B cell (primary cell): ENCODE measurements around the gene RCN2. TPM values are rescaled to one million over a fixed set of nuclear protein-coding genes. Genes with fewer than 3 reads are reported as not detected.

Experiments used
- ATAC-seq: fragments of 200-7000 bp; cut with Tn5 transposase; one replicate; pipeline ENCODE4 v1.10.0; 2021; ENCODE audit warnings: low read depth, mild to moderate bottlenecking, moderate number of reproducible peaks, moderate library complexity
- CTCF ChIA-PET: fragments of 350-600 bp; sonication (Branson Sonifier 250); formaldehyde crosslinking; loops from one replicate; lab custom pipeline; 2021; ENCODE audit warnings: antibody characterized with exemption, inconsistent platforms; lab: Charles Lee
- POLR2A ChIA-PET: fragments of 350-600 bp; sonication (Branson Sonifier 250); formaldehyde crosslinking; loops from one replicate; lab custom pipeline; 2021; ENCODE audit warnings: antibody characterized with exemption; lab: Charles Lee
- DNase-seq: peaks from one replicate; pipeline ENCODE4 v3.0.0; 2013
- H2AFZ ChIP-seq: 2 replicates; pipeline ENCODE4 v1.6.1; 2012; ENCODE audit warnings: mild to moderate bottlenecking, low read depth, low read length; ENCODE audit not compliant: insufficient read depth, poor library complexity, severe bottlenecking
- H3K27ac ChIP-seq, 2 donors: 1 replicate in 1 of 2; 2 replicates in 1 of 2; pipeline ENCODE4 v1.5.1; 2012 to 2013; ENCODE audit warnings: low read length in 2 of 2, mild to moderate bottlenecking in 2 of 2, moderate library complexity in 1 of 2
- H3K27me3 ChIP-seq, 4 experiments: fragments of 200-600 bp in 1 of 4; sonication (generic) in 1 of 4; replicated peaks in 1 of 4; 1 replicate in 2 of 4; 2 replicates in 2 of 4; pipeline versions ENCODE4 v1.6.1 to v1.7.0; 2013 to 2016; ENCODE audit warnings: low read length in 3 of 4, mild to moderate bottlenecking in 2 of 4, mixed read lengths in 1 of 4, moderate library complexity in 1 of 4; ENCODE audit not compliant: insufficient read depth in 4 of 4, control insufficient read depth in 3 of 4; ENCODE audit errors: control extremely low read depth in 1 of 4
- H3K36me3 ChIP-seq, 2 experiments: replicated peaks in 1 of 2; 1 replicate in 1 of 2; 2 replicates in 1 of 2; pipeline versions ENCODE4 v1.6.1 to v1.7.1; 2013; ENCODE audit warnings: low read length in 1 of 2; ENCODE audit not compliant: insufficient read depth in 2 of 2, control insufficient read depth in 1 of 2; ENCODE audit errors: control extremely low read depth in 1 of 2, extremely low read depth in 1 of 2
- H3K4me1 ChIP-seq, 2 donors: fragments of 200-600 bp in 1 of 2; sonication (generic) in 1 of 2; 1 replicate in 1 of 2; 2 replicates in 1 of 2; pipeline versions ENCODE4 v1.5.1 to v1.6.1; 2013 to 2017; ENCODE audit warnings: low read length in 2 of 2; ENCODE audit not compliant: control insufficient read depth in 2 of 2, insufficient read depth in 2 of 2
- H3K4me2 ChIP-seq: replicated peaks from 2 replicates; pipeline ENCODE3; 2012; ENCODE audit warnings: mild to moderate bottlenecking, low read depth, low read length; ENCODE audit not compliant: poor library complexity, severe bottlenecking
- H3K4me3 ChIP-seq, 5 experiments: fragments of 200-600 bp in 1 of 5; sonication (generic) in 1 of 5; 1 replicate in 3 of 5; 2 replicates in 2 of 5; pipeline versions ENCODE4 v1.5.1 to v1.7.0; 2011 to 2016; ENCODE audit warnings: low read length in 4 of 5, mild to moderate bottlenecking in 4 of 5, low read depth in 2 of 5, control low read depth in 1 of 5, moderate library complexity in 1 of 5; ENCODE audit not compliant: insufficient read depth in 1 of 5; ENCODE audit errors: control extremely low read depth in 1 of 5, extremely low read depth in 1 of 5
- H3K79me2 ChIP-seq: fragments of 200-600 bp; sonication (generic); one replicate; pipeline ENCODE4 v1.6.0; 2016; ENCODE audit warnings: low read length; ENCODE audit not compliant: control insufficient read depth, insufficient read depth
- H3K9ac ChIP-seq: fragments of 200-600 bp; sonication (generic); 2 replicates; pipeline ENCODE4 v1.6.1; 2017; ENCODE audit warnings: mild to moderate bottlenecking, low read length, moderate library complexity
- H3K9me3 ChIP-seq, 3 donors: one replicate each; pipeline versions ENCODE4 v1.6.1 to v1.7.1; 2013; ENCODE audit warnings: low read length in 2 of 3; ENCODE audit not compliant: control insufficient read depth in 2 of 3, insufficient read depth in 1 of 3; ENCODE audit errors: control extremely low read depth in 1 of 3
- H4K20me1 ChIP-seq: 2 replicates; pipeline ENCODE4 v1.6.0; 2012; ENCODE audit warnings: mild to moderate bottlenecking, low read length; ENCODE audit not compliant: insufficient read depth, control insufficient read depth, poor library complexity, severe bottlenecking
- H3K27ac Mint-ChIP-seq: one replicate; pipeline ENCODE4 v1.8.0; 2021; ENCODE audit warnings: mixed read lengths
- H3K27me3 Mint-ChIP-seq: one replicate; pipeline ENCODE4 v1.8.0; 2021; ENCODE audit warnings: mixed read lengths
- H3K4me1 Mint-ChIP-seq: one replicate; pipeline ENCODE4 v1.8.0; 2021; ENCODE audit warnings: mixed read lengths
- H3K4me3 Mint-ChIP-seq: one replicate; pipeline ENCODE4 v1.8.0; 2021; ENCODE audit warnings: mixed read lengths
- H3K9me3 Mint-ChIP-seq: one replicate; pipeline ENCODE4 v1.8.0; 2022; ENCODE audit warnings: mixed read lengths; ENCODE audit not compliant: insufficient read depth
- CTCF ChIP-seq: fragments of 200-600 bp; IDR thresholded peaks from one replicate; pipeline ENCODE4 v1.8.0; 2022; ENCODE audit warnings: antibody characterized with exemption, mild to moderate bottlenecking
- EZH2 ChIP-seq: IDR thresholded peaks from 2 replicates; pipeline ENCODE4 v1.6.1; 2012; ENCODE audit warnings: borderline replicate concordance, low read depth, mild to moderate bottlenecking, moderate library complexity, low read length; ENCODE audit not compliant: insufficient read depth, poor library complexity, severe bottlenecking
- WGBS: methylation state at CpG from one replicate; pipeline ENCODE4 v1.1.5; 2013; ENCODE audit warnings: missing lambda C conversion rate; ENCODE audit not compliant: insufficient coverage; 5-methylcytosine and 5-hydroxymethylcytosine counted together
- intact Hi-C: fragments of 100-400 bp; cut with micrococcal nuclease; formaldehyde crosslinking; loops from one replicate; pipeline ENCODE4 v1.10.0; 2022
- polyA plus RNA-seq: library from polyadenylated mRNA; depleted of rRNA; stranded (reverse); fragments of >200 nt; gene quantifications from 2 replicates; pipeline ENCODE4 v1.2.3, GENCODE V29; 2012
- total RNA-seq, 2 donors: library from RNA; stranded (reverse); fragments of 120-200 nt in 1 of 2; gene quantifications; 1 replicate in 1 of 2; 2 replicates in 1 of 2; pipeline versions ENCODE4 v1.2.3 to v1.2.4, GENCODE V29; 2013 to 2022

The RCN2 gene
- total and polyA plus RNA-seq, 2 donors (not counting 1 experiment from before 2014, with no cell fraction given), result 16.7 to 27.8 TPM

DNA sequence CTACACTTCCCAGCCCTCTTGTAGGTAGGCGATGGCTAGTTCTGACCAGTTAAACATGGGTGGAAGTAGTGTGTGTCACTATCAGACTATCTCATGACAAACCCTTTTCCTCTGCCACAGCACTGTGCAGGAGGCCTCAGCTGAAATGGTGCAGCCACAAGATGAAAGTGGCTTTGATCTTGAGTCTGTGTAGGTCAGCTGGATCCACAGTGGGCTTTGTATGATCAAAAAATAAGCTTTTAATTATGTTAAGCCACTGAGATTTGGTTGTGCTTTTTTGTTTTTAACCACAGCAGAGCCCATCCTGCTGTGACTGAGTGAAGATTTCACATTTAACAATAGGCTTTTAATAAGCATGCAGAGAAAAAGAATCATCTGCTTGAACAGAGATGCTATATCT lies 19.7 kb downstream of the RCN2 start:
- Histone ChIP-seq H3K4me3 (no peak overlapping the region), H3K9ac (no peak overlapping the region), H3K4me2 (no peak overlapping the region), H3K36me3 (peaks cover 0 to 17% of the 10 kb centered on the region in 2 experiments), H3K4me1 (peaks cover 12 to 18% of the 10 kb centered on the region in 2 donors), H3K27me3 (no peaks in the 10 kb centered on the region), H3K79me2 (no peaks in the 10 kb centered on the region), H2AFZ (no peak overlapping the region), H4K20me1 (no peaks in the 10 kb centered on the region), H3K27ac (no peak overlapping the region), H3K9me3 (no peaks in the 10 kb centered on the region)
- Mint-ChIP-seq H3K9me3 (no peaks in the 10 kb centered on the region), H3K27me3 (no peaks in the 10 kb centered on the region), H3K4me3 (no peak overlapping the region), H3K4me1 (peaks cover 22% of the 10 kb centered on the region), H3K27ac (no peak overlapping the region)
- intact Hi-C loops, result no loop called here
- POLR2A ChIA-PET, result no interaction called here
- ATAC-seq (no peak), DNase-seq (no peak)
- CTCF ChIA-PET, result no interaction called here
- TF ChIP-seq EZH2 (no peak), CTCF (no peak)
- no CpG with 5 or more reads among the region's 1 CpG for WGBS

DNA sequence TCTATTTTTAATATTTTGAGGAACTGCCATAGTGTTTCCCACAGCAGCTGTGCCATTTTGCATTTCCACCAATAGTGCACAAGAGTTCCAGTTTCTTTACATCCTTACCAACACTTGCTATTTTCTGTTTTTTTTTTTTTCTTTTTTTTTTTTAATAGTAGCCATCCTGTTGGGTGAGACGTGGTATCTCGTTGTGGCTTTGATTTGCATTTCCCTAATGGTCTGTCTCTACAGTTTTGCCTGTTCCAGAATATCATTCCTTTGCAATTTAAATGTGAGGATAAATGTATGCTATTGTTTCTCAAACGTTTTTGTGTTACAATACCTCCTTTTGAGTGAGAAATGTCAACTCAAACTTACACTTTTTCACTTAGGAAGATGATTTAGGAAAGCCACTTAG lies 22.4 kb downstream of the RCN2 start:
- H3K4me1 ChIP-seq, result no peaks in the 10 kb centered on the region
- no peak for TF ChIP-seq EZH2
- no peak for TF ChIP-seq CTCF
- WGBS, result no CpG with 5 or more reads among the region's 3 CpGs
- no peaks in the 10 kb centered on the region for H4K20me1 ChIP-seq
- Mint-ChIP-seq H3K27me3 (no peaks in the 10 kb centered on the region), H3K4me3 (no peak overlapping the region), H3K4me1 (no peaks in the 10 kb centered on the region), H3K27ac (no peak overlapping the region), H3K9me3 (no peaks in the 10 kb centered on the region)
- H3K9me3 ChIP-seq, result no peaks in the 10 kb centered on the region
- no peak overlapping the region for H3K4me2 ChIP-seq
- H3K9ac ChIP-seq, result no peak overlapping the region
- H3K27ac ChIP-seq, result no peak overlapping the region
- H3K36me3 ChIP-seq, result peaks cover 0 to 9% of the 10 kb centered on the region in 2 experiments
- no peaks in the 10 kb centered on the region for H3K27me3 ChIP-seq
- H2AFZ ChIP-seq, result no peak overlapping the region
- ChIA-PET CTCF (interaction anchor here (0.6 to 0.9 kb wide), 3 partner anchors 33 to 78 kb away, joined by 3 read pairs; no protein-coding TSS in a partner anchor), POLR2A (no interaction called here)
- intact Hi-C loops, result no loop called here
- no peak overlapping the region for H3K4me3 ChIP-seq
- ATAC-seq (no peak), DNase-seq (no peak)
- H3K79me2 ChIP-seq, result no peaks in the 10 kb centered on the region
